ENCODE results near the gene ARHGEF3.

Gene ARHGEF3

DNA sequence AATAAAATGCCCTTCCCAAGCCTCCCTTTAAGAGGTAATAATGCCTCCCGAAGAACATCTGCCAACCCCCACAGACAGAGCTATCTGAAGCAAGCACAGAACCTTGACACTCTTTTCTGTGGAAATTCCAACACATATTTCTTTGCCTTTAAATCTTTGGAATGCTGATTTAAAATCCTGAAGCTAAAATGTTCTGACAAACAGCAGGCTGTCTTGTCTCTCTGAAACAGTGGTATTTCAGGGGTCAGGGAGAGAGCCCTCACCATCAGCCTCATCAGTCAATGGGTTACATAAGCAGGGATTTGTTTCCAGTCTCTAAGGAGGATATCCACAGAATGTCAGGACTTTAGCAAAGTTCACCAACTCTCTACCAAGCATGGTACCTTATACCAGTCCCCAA lies 27.8 kb upstream of the ARHGEF3 start:
- Histone ChIP-seq H4K20me1 (ENCODE audit: control insufficient read depth, insufficient read depth, low read depth, low read length) (no peaks in the 10 kb centered on the region), H3K9me3 (ENCODE audit: control insufficient read depth, insufficient read depth, low read length) (no peaks in the 10 kb centered on the region), H3K79me2 (ENCODE audit: control insufficient read depth, low read length) (no peaks in the 10 kb centered on the region), H3K4me2 (ENCODE audit: low read length) (no peak overlapping the region), H3K27ac (ENCODE audit: low read depth, low read length) (no peak overlapping the region), H3K9me2 (replicated peaks; ENCODE audit: control insufficient read depth, low read length) (no peaks in the 10 kb centered on the region), H3F3A (ENCODE audit: control insufficient read depth, insufficient read depth) (no peaks in the 10 kb centered on the region), H3K36me3 (ENCODE audit: control insufficient read depth, low read length) (no peaks in the 10 kb centered on the region), H3K27me3 (ENCODE audit: control insufficient read depth, low read length) (0 out of 2 replicates have a peak, but pooled peaks cover 5% of the 10 kb centered on the region), H3K4me1 (ENCODE audit: control insufficient read depth, low read length) (peaks cover 8% of the 10 kb centered on the region), H3K4me3 (ENCODE audit: low read length) (no peak overlapping the region)
- no peak for TF ChIP-seq EZH2phosphoT487 (IDR thresholded peaks at IDR 0.05; ENCODE audit: borderline replicate concordance, low read length)
- TF ChIP-seq, protein P1, sequence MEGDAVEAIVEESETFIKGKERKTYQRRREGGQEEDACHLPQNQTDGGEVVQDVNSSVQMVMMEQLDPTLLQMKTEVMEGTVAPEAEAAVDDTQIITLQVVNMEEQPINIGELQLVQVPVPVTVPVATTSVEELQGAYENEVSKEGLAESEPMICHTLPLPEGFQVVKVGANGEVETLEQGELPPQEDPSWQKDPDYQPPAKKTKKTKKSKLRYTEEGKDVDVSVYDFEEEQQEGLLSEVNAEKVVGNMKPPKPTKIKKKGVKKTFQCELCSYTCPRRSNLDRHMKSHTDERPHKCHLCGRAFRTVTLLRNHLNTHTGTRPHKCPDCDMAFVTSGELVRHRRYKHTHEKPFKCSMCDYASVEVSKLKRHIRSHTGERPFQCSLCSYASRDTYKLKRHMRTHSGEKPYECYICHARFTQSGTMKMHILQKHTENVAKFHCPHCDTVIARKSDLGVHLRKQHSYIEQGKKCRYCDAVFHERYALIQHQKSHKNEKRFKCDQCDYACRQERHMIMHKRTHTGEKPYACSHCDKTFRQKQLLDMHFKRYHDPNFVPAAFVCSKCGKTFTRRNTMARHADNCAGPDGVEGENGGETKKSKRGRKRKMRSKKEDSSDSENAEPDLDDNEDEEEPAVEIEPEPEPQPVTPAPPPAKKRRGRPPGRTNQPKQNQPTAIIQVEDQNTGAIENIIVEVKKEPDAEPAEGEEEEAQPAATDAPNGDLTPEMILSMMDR (IDR thresholded peaks at IDR 0.05; ENCODE audit: low read depth, low read length, poor library complexity, severe bottlenecking) = no peak

DNA sequence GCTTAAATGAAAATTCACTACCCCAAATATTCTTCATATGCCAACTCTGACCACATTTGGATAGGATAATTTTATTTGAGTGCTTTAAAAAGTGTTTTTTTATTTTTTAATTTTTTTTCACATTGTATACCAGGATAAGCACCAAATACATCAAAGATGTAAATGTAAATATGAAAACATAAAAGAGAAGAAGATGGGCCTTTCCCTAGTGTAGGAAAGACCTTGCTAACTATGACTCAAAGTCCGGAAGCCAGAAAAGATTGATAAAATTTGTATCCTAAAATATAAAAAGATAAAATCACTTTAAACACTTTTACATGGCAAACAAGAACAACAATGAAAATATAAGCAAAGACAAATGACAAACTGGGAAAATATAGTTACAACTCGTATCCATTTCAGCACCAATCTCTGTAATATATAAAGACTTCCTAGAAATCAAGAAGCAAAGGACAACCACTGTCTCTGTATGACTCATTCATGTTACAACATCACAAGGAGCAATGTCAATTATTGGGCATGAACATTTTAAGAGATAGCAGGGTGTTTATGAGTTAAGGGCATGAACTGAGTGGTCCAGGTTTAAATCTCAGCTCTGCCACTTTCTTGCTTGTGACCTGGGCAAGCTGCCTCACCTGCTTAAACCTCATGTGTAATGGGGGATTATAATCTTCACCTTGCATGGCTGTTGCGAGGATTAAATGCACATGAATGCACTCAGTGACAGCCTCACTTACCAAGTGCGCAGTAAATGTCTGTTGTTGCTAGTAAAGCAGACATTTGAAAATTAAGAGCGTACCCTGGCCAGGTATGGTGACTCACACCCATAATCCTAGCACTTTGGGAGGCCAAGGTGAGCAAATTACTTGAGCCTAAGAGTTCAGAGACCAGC lies 25.3 kb upstream of the ARHGEF3 start:
- H3K27ac ChIP-seq (ENCODE audit: low read depth, low read length) = no peak overlapping the region
- peaks cover 14% of the 10 kb centered on the region; the same call in 1 of the 2 replicates for H3K27me3 ChIP-seq (ENCODE audit: control insufficient read depth, low read length)
- no peaks in the 10 kb centered on the region for H3F3A ChIP-seq (ENCODE audit: control insufficient read depth, insufficient read depth)
- H3K4me2 ChIP-seq (ENCODE audit: low read length) = no peak overlapping the region
- no peaks in the 10 kb centered on the region for H3K79me2 ChIP-seq (ENCODE audit: control insufficient read depth, low read length)
- H4K20me1 ChIP-seq (ENCODE audit: control insufficient read depth, insufficient read depth, low read depth, low read length) = no peaks in the 10 kb centered on the region
- no peaks in the 10 kb centered on the region for H3K9me2 ChIP-seq (replicated peaks; ENCODE audit: control insufficient read depth, low read length)
- TF ChIP-seq, protein P1 (IDR thresholded peaks at IDR 0.05; ENCODE audit: low read depth, low read length, poor library complexity, severe bottlenecking) = no peak
- TF ChIP-seq EZH2phosphoT487 (IDR thresholded peaks at IDR 0.05; ENCODE audit: borderline replicate concordance, low read length) = no peak
- H3K36me3 ChIP-seq (ENCODE audit: control insufficient read depth, low read length) = no peaks in the 10 kb centered on the region
- H3K9me3 ChIP-seq (ENCODE audit: control insufficient read depth, insufficient read depth, low read length) = no peaks in the 10 kb centered on the region
- peaks cover 8% of the 10 kb centered on the region for H3K4me1 ChIP-seq (ENCODE audit: control insufficient read depth, low read length)
- H3K4me3 ChIP-seq (ENCODE audit: low read length) = no peak overlapping the region

DNA sequence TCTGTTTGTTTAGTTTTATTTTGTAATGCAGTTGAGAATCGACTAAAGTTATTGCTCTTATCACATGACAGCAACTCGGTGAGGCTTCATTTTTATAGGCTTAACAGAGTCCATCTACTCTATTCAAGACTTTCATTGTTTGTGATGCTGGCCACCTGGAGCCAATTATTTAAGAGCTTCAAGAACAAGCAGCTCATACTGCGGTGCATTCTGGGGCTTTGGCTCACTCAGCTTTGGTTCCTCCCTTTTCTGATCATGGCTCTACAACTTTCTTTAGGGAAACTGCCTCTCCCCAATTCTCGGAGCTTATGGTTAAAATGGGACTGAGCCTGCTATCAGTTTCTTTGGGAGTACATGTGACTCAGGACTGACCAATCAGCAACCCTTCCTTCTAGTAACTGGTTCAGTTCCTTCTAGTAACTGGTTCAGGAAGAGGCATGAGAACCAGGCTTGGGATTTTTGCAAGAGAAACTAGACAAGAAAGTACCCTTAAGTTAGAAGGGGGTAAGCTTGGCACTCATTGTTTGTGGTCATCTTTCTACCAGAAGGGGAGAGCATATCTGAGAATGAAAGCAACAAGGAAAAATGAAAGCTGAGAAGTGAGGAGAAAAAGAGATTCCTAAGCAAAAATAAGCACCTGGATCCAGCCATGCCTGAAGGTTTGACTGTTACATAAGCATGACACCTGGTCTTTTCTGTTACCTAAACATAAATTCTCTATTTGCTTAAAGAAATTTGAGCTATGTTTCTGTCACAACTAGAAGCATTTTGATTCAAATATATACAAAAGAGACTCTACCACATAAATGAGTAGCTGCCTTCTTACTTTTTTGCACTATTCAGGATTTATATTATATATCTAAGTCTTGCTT lies 24.1 kb upstream of the ARHGEF3 start:
- H3K27ac ChIP-seq (ENCODE audit: low read depth, low read length) = no peak overlapping the region
- no peaks in the 10 kb centered on the region for H3K9me2 ChIP-seq (replicated peaks; ENCODE audit: control insufficient read depth, low read length)
- H3K27me3 ChIP-seq (ENCODE audit: control insufficient read depth, low read length) = peaks cover 14% of the 10 kb centered on the region; the same call in 1 of the 2 replicates
- H3K9me3 ChIP-seq (ENCODE audit: control insufficient read depth, insufficient read depth, low read length) = no peaks in the 10 kb centered on the region
- H4K20me1 ChIP-seq (ENCODE audit: control insufficient read depth, insufficient read depth, low read depth, low read length) = no peaks in the 10 kb centered on the region
- H3K4me1 ChIP-seq (ENCODE audit: control insufficient read depth, low read length) = peaks cover 8% of the 10 kb centered on the region
- no peaks in the 10 kb centered on the region for H3K36me3 ChIP-seq (ENCODE audit: control insufficient read depth, low read length)
- no peak overlapping the region for H3K4me2 ChIP-seq (ENCODE audit: low read length)
- no peak overlapping the region for H3K4me3 ChIP-seq (ENCODE audit: low read length)
- no peaks in the 10 kb centered on the region for H3F3A ChIP-seq (ENCODE audit: control insufficient read depth, insufficient read depth)
- TF ChIP-seq, protein P1 (IDR thresholded peaks at IDR 0.05; ENCODE audit: low read depth, low read length, poor library complexity, severe bottlenecking) = no peak
- TF ChIP-seq EZH2phosphoT487 (IDR thresholded peaks at IDR 0.05; ENCODE audit: borderline replicate concordance, low read length) = no peak
- H3K79me2 ChIP-seq (ENCODE audit: control insufficient read depth, low read length) = no peaks in the 10 kb centered on the region
